Right forelimb (tissue), 1 donor: Measurements from ENCODE around the gene SNAPC4.
"Not testable (repeated sequence)": the region's sequence is repeated elsewhere in the genome, so short reads cannot be mapped to it uniquely, and the experiment has no call there.

Experiments used
- DNase-seq: peaks from one replicate; pipeline ENCODE4 v3.0.0-alpha.2; 2018

SNAPC4 gene

DNA sequence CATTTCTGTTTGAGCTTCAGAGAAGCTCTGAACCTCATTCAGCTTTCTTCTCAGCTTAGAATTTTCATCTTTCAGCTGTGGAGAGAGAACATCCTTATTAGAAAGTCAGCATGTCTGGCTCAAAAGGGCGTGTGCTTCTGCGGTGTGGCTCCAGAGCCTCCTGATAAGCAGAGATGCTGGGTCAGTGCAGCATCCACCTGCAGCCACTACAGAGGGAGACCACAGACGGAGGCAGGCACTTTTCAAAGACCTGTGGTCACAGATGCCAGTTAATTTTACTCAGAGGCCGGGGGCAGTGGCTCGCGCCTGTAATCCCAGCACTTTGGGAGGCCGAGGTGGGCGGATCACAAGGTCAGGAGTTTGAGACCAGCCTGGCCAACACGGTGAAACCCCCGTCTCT is 5.9 kb upstream of the SNAPC4 start:
- DNase-seq = not testable (repeated sequence)

GRCh38 chr9:136405481-136405880 is 5.5 kb upstream of the SNAPC4 start:
- DNase-seq = no peak

GRCh38 chr9:136404801-136405136 is 4.8 kb upstream of the SNAPC4 start:
- no peak for DNase-seq

GRCh38 chr9:136403915-136404800 is 4.2 kb upstream of the SNAPC4 start:
- no peak for DNase-seq

DNA sequence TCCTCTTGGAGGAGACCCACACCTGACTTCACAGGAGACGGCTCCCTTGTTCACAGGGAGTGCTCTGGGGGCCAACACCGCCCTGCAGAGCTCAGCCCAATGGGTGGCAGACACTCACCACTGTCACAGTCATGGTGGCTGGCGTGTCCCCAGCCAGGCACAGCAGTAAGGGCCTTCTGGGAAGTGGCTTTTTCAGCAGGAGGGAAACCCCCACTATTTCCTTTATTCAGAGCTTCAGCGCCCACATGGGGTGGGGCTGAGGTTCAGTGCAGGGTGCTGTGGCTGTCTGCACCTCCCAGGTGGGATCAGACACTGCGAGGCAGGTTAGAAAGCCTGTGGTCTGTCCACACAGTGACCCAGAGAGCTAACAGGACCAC is 3.6 kb upstream of the SNAPC4 start:
- no peak for DNase-seq

- DNase-seq = no peak
Measured at GRCh38 chr9:136402067-136402466, 2.1 kb upstream of the SNAPC4 start.

DNA sequence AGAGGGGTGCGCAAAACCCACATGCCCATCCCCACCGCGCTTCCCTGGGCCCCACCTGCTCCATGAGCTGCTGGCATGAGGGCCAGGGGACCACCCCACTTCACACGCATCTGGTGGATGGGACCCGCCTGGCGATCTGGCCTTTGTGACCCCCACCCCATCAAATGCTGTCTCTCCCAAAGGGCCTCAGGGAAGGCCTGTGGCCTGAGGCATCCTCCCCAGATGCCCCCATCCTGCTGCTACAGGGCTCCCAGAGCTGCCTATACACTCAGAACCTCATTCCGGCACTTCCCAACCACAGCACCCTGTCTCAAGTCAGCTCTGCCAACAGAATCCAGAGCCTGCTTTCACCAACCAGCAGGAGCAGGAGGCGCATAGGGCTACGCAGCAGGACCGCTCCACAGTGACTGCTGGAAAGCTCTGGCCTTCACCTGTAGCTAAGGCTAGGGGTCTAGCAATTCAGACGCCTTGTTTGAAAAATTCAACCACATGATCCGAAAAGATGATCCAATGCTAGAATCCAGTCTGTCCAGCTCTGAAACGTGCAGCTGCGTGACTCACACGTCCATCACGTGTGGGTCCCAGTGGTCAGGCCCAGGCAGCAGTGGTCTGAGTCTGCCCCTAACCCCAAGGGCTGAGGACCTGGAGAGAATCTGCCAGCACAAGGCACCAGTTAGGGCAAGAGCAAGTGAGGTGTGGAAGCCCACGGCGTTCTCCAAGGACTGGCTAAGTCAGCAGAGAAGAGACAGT is 1.4 kb upstream of the SNAPC4 start:
- DNase-seq = no peak

GRCh38 chr9:136399176-136400037 is 563 bp downstream of the SNAPC4 start:
- no peak for DNase-seq

GRCh38 chr9:136398286-136398685 is 1.7 kb downstream of the SNAPC4 start:
- DNase-seq = no peak

GRCh38 chr9:136397643-136398042 is 2.3 kb downstream of the SNAPC4 start:
- DNase-seq = no peak

DNA sequence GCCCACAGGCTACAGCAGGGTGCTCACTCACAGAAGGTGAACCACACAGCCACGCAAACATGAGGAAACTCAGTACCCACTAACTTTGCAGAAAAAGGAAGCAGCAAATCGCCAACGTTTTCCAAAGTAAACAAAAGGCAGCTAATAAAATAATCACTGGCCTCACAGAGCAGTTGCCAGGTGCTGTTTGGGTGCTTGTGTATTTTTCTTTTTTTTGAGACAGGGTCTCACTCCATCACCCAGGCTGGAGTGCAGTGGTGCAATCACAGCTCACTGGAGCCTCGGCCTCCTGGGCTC is 3.8 kb downstream of the SNAPC4 start:
- no peak for DNase-seq

- no peak for DNase-seq
Measured at GRCh38 chr9:136395345-136396218, 4.4 kb downstream of the SNAPC4 start.

GRCh38 chr9:136395020-136395340 is 5.0 kb downstream of the SNAPC4 start:
- DNase-seq = no peak

DNA sequence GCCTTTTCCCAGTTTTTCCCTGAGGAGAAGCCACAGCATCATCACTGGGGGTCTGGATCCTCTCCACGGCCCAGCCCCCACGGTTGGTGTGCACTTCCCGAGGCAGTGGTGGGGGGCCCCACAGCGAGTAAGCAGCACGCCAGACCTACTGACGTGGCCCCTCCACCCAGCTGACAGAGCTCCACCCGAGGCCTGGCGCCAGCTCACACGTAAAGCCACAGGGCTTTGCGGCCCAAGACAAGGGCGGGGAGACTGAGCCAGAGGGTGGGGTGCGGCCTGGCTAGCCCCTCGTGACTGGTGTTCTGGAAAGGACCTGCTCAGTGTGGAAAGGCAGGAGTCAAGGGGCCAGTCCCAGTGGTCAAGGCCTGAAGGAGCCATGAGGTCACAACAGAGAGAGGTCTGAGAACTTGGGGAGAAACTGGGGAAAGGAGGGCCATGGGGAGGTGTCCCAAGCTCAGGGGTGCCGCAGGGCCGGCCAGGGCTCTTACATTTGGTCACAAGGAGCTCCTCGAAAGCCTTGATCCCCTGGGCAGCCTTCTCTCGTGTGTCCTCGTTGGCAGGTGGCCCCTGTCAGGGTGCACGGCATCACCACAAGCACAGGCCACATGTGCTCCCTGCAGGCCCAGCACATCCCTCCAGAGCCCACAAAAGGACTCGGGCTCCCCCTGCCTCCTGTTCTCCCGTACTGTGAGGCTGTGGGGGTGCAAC is 5.5 kb downstream of the SNAPC4 start:
- no peak for DNase-seq

DNA sequence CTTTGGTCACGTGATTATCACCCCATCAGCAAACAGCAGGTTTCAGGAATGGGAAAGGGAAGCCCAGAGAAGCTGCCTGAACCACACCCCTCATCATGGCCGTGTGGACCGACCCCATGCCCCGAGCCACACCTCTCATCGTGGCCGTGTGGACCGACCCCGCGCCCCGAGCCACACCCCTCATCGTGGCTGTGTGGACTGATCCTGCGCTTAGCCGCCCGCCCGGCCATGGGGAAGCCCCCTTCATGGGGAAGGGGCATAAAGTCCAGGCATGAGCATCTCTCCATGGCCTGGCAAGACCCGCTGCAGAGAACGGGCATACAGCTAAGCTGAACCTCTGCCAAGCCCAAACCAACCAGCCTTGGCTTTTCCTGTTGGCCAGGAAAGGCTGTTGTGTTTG is 6.4 kb downstream of the SNAPC4 start:
- DNase-seq = no peak

DNA sequence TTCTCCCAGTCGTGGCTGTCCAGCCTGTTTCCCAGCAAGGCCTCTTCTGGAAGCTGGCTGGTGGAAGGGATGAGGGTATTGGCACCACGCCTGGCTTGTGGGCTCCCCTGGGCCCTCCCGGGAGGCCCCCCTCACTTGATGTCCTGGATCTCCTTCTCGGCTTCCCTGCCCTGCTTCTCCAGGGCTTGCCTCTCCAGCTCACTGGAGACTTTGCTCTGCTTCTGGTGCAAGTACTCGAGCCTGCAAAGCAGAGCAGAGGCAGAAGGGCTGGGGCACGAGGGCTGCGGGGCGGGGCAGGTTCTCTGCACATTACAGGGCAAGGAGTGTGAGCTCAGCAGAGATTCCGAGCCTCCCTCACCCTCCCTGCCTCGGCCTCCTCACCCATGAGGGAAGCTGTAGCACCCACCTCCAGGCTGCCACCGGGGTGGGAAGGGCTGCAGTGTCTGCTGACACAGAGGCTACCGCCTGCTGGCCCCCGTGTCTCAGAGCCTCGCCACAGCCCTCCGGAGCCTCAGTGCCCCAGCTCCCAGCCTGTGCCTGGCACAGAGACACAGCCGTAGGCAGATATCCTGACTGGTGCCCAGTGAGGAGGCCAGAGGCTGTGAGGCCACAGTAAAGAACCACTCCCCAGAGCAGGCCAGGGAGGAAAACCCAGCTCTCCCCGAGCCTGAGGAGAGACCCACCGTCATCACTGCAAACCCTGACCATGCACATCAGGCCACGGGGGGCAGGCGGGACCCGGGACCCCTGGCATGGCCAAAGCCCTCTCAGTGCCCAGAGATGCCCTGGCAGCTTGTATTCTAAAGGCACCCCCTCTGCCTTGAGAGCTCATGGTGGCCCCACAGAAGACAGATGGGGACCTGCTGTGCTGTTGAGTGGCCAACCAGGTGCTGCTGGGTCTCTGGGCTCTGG is 7.2 kb downstream of the SNAPC4 start:
- DNase-seq = no peak

- no peak for DNase-seq
Measured at GRCh38 chr9:136391737-136392537, 8.0 kb downstream of the SNAPC4 start.

DNA sequence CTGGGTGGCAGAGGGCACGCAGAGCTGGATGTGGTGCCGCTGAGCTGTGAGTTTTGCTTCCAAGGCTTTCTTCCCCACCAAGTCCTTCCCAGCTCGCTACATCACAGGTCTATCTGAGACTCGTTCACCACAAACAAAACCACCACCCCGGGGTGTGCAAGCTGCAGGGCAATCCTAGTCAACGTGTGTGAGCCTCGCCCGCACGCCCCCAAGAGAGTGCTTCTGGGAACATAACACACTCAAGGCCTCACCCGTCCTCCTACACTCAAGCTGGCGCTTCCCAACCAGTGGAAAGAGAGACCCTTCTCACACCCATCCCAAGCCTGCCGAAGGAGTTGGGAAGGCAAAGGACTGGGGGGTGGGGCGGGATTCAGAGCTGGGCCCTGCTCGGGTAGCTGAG is 10.6 kb downstream of the SNAPC4 start:
- no peak for DNase-seq

- DNase-seq = no peak
Measured at GRCh38 chr9:136387217-136387616, 12.8 kb downstream of the SNAPC4 start.

DNA sequence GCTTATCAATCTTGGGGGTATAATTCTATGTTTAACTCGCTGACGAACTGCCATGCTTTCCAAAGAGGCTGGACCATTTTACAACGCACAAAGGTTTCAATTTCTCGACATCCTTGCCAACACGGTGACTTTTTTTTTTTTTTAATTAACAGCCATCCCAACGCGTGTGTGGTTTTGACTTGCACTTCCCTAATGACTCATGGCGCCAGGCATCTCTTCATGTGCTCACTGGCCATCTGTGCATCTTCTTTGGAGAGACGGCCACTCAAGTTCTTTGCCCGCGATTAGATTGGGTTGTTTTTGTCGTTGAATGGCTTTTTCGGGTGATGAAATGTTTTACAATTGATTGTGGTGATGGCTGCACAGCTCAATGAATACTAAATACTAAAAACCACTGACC is 14.0 kb downstream of the SNAPC4 start:
- no peak for DNase-seq
